ENCODE data around the gene FAAP20. TPM values are rescaled to one million over a fixed set of nuclear protein-coding genes. Genes with fewer than 3 reads are reported as not detected.

FAAP20 gene
- total RNA-seq, 1 donor from 2014 or later: 93.7 TPM

- no peak for TF ChIP-seq CTCF (conservative IDR thresholded peaks at IDR 0.05)
- H3K27me3 Mint-ChIP-seq (ENCODE audit: low read depth): no peaks in the 10 kb centered on the region
- peak overlapping the region; percentile 44 for H3K4me3 Mint-ChIP-seq
- peaks cover 8% of the 10 kb centered on the region for H3K4me1 Mint-ChIP-seq
- no peak for DNase-seq (ENCODE audit: low read depth, low spot score)
- H3K9me3 Mint-ChIP-seq: no peaks in the 10 kb centered on the region
- no peaks in the 10 kb centered on the region for H3K36me3 Mint-ChIP-seq (ENCODE audit: low read depth)
- H3K27ac Mint-ChIP-seq (ENCODE audit: unreplicated experiment): no peak overlapping the region
These were observed 3.2 kb upstream of the FAAP20 start for GRCh38 chr1:2197707-2198165.

- Mint-ChIP-seq H3K4me3 (no peak overlapping the region), H3K27me3 (ENCODE audit: low read depth) (no peaks in the 10 kb centered on the region), H3K36me3 (ENCODE audit: low read depth) (no peaks in the 10 kb centered on the region), H3K9me3 (no peaks in the 10 kb centered on the region), H3K4me1 (peaks cover 8% of the 10 kb centered on the region), H3K27ac (ENCODE audit: unreplicated experiment) (no peak overlapping the region)
- TF ChIP-seq CTCF (conservative IDR thresholded peaks at IDR 0.05): no peak
- DNase-seq (ENCODE audit: low read depth, low spot score): no peak
These were observed 2.5 kb upstream of the FAAP20 start for GRCh38 chr1:2196901-2197638.

GRCh38 chr1:2195785-2196184 lies 1.2 kb upstream of the FAAP20 start:
- H3K27me3 Mint-ChIP-seq (ENCODE audit: low read depth): no peaks in the 10 kb centered on the region
- H3K27ac Mint-ChIP-seq (ENCODE audit: unreplicated experiment): no peak overlapping the region

GRCh38 chr1:2194898-2195673 lies 514 bp upstream of the FAAP20 start:
- H3K4me1 Mint-ChIP-seq: peaks cover 18% of the 10 kb centered on the region
- H3K4me3 Mint-ChIP-seq: peak overlapping the region; percentile 94
- H3K27me3 Mint-ChIP-seq (ENCODE audit: low read depth): no peaks in the 10 kb centered on the region
- DNase-seq (ENCODE audit: low read depth, low spot score): peak; percentile 83
- peak overlapping the region; percentile 84 for H3K27ac Mint-ChIP-seq (ENCODE audit: unreplicated experiment)
- no peaks in the 10 kb centered on the region for H3K36me3 Mint-ChIP-seq (ENCODE audit: low read depth)
- TF ChIP-seq CTCF (conservative IDR thresholded peaks at IDR 0.05): peak; percentile 96
- H3K9me3 Mint-ChIP-seq: no peaks in the 10 kb centered on the region

More at GRCh38 chr1:2195785-2196184, 1.2 kb upstream of the FAAP20 start:
- Mint-ChIP-seq H3K36me3 (ENCODE audit: low read depth) (no peaks in the 10 kb centered on the region), H3K4me1 (peaks cover 14% of the 10 kb centered on the region), H3K9me3 (no peaks in the 10 kb centered on the region), H3K4me3 (no peak overlapping the region)
- DNase-seq (ENCODE audit: low read depth, low spot score): no peak
- TF ChIP-seq CTCF (conservative IDR thresholded peaks at IDR 0.05): no peak

- H3K36me3 Mint-ChIP-seq (ENCODE audit: low read depth): no peaks in the 10 kb centered on the region
These were observed 874 bp downstream of the FAAP20 start for GRCh38 chr1:2193514-2194281.

More at GRCh38 chr1:2193514-2194281, 874 bp downstream of the FAAP20 start:
- DNase-seq (ENCODE audit: low read depth, low spot score): no peak
- no peak for TF ChIP-seq CTCF (conservative IDR thresholded peaks at IDR 0.05)
- Mint-ChIP-seq H3K9me3 (no peaks in the 10 kb centered on the region), H3K4me1 (peaks cover 20% of the 10 kb centered on the region), H3K27me3 (ENCODE audit: low read depth) (no peaks in the 10 kb centered on the region), H3K4me3 (peak overlapping the region; percentile 84), H3K27ac (ENCODE audit: unreplicated experiment) (no peak overlapping the region)
